ENCODE measurements around the gene SYNDIG1.

DNA sequence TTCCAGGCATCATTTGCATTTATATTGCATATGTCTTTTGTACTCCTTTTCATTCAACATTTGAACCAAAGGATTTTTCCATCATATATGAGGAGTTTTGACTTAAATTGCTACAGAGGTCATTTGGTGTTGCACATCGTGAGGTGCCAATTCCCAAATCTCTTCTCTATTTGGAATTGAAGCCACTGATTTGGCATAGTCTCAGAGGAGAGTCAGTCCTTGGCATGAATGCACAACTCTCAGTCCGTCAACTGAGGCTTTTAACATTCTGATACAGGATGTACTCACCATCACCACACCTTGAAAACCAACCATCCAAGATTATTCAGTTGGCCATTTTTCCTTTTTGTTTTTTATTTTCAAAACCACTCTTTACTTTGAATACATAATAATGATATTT, 31.1 kb upstream of the SYNDIG1 start:
- TF ChIP-seq, protein P1, sequence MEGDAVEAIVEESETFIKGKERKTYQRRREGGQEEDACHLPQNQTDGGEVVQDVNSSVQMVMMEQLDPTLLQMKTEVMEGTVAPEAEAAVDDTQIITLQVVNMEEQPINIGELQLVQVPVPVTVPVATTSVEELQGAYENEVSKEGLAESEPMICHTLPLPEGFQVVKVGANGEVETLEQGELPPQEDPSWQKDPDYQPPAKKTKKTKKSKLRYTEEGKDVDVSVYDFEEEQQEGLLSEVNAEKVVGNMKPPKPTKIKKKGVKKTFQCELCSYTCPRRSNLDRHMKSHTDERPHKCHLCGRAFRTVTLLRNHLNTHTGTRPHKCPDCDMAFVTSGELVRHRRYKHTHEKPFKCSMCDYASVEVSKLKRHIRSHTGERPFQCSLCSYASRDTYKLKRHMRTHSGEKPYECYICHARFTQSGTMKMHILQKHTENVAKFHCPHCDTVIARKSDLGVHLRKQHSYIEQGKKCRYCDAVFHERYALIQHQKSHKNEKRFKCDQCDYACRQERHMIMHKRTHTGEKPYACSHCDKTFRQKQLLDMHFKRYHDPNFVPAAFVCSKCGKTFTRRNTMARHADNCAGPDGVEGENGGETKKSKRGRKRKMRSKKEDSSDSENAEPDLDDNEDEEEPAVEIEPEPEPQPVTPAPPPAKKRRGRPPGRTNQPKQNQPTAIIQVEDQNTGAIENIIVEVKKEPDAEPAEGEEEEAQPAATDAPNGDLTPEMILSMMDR (IDR thresholded peaks at IDR 0.05): no peak
- TF ChIP-seq POLR2A (IDR thresholded peaks at IDR 0.05): no peak
- TF ChIP-seq POLR2AphosphoS5 (IDR thresholded peaks at IDR 0.05): no peak

Data from prostate gland (tissue), 2 donors.